NCI-H82 treated with DMSO at 0.1 percent for 48 hours (cell line): ENCODE data around the gene SMKR1.
"Not testable (repeated sequence)": the region's sequence is repeated elsewhere in the genome, so short reads cannot be mapped to it uniquely, and the experiment has no call there.

ENCODE experiments used
- DNase-seq: peaks from one replicate; lab custom pipeline; 2025; ENCODE audit not compliant: unreplicated experiment; lab: John Stamatoyannopoulos, UW

Gene SMKR1

GRCh38 chr7:129481376-129481775, 21.0 kb upstream of the SMKR1 start:
- DNase-seq = not testable (repeated sequence)

DNA sequence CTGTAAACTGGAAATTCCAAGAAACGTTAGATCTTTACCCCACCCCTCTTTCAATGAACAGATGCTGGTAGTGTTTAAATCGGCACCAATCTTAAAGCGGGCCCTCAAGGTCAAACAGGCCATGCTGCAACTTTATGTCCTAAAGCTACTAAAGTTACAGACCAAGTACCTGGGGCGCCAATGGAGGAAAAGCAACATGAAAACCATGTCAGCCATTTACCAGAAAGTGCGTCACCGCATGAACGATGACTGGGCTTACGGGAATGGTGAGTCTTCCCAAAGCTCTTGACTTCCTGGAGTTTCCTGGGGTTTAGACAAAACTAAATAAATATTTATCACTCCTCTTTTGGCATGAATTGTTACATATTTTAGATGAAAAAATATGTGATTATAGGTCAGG, 19.6 kb upstream of the SMKR1 start:
- no peak for DNase-seq

DNA sequence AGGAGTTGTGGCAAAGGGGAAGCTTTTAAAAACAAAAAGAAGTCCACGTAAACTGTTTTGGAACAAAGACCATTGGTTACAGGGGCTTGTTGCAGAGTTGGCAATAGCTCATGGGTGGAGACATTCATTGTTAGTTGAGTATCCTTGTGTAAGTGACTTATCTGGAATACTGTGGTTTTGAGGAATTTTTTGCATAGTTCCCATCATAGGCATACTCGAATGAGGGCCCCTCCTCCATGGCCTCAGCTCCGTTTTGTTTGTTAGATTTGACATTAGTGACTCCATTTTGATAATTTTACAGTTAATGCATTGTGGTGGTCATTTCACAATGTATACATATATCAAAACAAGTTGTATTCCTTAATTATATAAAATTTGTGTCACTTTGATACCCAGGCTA, 12.8 kb upstream of the SMKR1 start:
- DNase-seq = no peak

GRCh38 chr7:129492391-129492790, 9.9 kb upstream of the SMKR1 start:
- no peak for DNase-seq

DNA sequence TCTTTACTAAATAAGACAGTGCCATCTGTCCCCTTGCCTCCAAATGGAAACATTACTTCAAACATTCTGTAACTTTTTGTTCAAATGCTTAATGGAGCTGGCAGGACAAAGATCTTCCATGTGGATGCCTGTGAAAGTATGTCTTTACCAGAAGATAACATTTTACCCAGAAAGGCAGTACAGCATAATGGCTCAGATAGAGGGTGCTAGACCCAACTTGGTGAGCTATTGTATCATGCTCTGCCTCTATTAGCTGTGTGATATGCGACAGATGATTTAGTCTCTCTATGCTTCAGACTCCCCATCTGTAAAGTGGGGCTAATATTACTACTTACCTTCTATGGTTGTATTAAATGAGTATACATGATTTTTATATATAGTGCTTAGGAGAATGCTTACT, 8.8 kb upstream of the SMKR1 start:
- no peak for DNase-seq

DNA sequence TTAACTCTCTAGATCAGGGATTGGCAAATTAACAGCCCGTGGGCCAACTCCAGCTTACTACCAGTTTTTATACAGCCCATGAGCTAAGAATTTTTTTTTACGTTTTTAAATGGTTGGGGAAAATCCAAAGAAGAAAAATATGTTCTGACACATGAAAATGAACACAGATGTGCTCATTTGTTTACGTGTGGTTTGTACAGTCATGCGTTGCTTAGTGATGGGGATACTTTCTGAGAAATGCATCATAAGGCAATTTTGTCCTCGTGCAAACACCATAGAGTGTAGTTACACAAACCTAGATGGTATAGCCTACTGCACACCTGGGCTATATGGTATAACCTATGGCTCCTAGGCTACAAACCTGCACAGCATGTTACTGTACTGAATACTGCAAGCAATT, 8.3 kb upstream of the SMKR1 start:
- DNase-seq = no peak

DNA sequence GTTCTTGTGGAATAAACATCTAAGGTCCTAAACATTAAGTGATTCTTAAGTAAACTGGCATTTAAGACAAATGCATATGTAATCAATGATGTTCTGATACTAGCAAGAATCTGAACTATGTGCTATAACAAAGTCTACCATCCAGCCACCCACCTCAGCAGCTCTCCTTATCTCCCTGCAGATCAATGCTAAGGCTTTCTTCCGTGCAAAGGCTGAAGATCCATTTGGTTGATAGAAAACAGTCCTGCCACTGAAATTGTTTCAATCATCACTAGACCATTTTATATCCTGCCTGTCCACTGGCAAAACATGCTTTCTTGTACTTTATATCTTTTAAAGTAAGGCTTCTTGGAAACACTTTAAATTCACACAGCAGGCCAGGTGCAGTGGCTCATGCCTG, 6.3 kb upstream of the SMKR1 start:
- DNase-seq = no peak

- no peak for DNase-seq
Measured at GRCh38 chr7:129496653-129497052, 5.7 kb upstream of the SMKR1 start.

DNA sequence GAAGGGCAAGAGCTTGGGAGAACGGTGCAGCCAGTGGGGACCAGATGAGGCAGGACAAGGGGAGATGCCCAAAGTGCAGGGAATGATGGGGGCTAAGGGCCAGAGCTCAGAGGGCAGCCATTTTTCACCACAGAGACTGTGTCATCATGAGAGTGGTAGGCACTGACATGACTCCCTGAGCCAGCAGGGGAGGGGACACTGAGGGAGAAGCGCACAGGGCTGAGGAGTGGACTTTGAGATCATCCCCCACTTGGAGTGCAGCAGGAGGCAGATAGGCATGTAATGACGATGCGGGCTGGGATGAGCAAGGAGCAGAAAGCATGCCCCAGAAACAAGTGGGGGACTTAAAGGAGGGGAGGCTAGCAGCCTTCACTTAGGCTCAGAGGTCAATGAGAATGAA, 5.2 kb upstream of the SMKR1 start:
- no peak for DNase-seq

DNA sequence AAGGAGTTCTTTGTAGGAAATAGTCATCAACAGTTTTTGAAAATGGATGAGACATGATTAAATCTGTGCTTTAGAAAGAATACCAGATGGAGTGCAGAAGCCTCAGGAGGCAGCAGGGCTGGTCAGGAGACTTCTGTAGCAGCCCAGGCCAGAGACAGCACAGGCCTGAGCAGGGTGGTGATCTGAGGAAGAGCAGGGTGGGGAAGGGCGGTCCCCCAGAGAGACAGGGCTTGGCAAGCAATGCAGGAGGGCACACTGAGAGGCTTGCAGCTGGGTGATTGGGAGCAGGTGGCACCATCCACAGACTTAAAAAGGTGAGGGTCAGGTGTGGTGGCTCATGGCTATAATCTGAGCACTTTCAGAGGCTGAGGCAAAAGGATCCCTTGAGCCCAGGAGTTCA, 4.3 kb upstream of the SMKR1 start:
- no peak for DNase-seq

DNA sequence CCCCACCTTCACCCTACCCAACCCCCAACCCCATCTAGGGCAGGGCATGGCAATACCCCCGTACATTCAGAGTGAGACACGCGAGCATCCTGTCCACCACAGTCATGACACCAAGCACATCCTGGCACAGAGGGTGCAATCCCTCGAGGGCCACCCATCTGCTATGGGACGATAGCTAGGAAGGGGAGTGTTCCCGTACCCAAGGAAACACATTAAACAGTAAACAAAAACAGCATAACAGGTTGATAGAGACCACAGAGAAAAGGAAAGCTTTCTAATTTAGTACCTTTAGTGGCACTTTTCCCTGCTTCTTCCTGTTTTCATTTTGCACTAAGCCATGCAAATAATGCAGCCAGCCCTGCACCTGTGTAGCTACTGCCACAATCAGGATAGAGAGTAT, 2.3 kb upstream of the SMKR1 start:
- no peak for DNase-seq

- DNase-seq = no peak
Measured at GRCh38 chr7:129502708-129503685, 666 bp downstream of the SMKR1 start.

DNA sequence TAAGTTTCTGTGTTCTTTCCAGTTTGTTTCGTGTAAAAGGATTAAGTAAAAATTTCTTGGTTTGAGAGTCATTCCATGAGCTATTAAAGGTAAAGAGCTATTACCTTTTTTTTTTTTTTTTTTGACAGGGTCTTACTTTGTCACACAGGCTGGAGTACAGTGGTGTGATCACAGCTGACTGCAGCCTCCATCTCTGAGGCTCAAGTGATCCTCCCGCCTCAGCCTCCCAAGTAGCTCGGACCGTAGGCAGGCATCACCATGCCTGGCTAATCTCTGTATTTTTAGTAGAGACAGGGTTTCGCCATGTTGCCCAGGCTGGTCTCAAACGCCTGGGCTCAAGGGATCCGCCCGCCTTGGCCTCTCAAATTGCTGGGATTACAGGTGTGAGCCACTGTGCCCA, 1.4 kb downstream of the SMKR1 start:
- DNase-seq = no peak

DNA sequence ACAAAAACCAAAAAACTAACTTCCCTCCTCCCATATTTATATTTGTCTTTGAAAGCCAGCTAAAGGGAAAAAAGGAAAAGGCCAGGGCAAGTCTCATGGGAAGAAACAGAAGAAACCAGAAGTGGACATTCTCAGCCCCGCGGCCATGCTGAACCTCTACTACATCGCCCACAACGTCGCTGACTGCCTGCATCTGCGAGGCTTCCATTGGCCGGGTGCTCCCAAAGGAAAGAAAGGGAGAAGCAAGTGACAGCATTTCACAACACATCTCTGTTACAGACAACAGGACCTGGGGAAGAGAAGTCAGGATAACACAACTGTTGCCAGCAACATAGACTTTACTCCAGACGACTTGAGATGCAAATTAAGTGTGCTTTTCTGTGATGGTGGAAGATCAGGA, 9.9 kb downstream of the SMKR1 start:
- no peak for DNase-seq

- no peak for DNase-seq
Measured at GRCh38 chr7:129513546-129513945, 11.2 kb downstream of the SMKR1 start.

DNA sequence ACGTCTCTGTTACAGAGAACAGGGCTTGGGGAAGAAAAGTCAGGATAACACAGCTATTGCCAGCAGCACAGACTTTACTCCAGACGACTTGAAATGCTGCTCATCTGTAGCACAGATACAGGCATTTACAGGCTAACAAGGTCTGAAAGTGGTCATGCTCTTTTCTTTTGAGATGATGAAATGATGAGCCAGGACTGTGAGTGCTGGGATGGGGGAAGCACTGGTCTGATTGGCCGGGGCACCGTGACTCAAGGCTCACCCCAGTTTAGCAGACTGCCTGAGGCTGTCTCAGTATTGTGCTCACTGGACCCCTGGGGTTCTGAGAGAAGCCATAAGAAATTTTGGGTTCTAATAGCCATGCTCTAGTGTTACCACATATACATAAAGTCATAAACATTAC, 12.4 kb downstream of the SMKR1 start:
- no peak for DNase-seq

DNA sequence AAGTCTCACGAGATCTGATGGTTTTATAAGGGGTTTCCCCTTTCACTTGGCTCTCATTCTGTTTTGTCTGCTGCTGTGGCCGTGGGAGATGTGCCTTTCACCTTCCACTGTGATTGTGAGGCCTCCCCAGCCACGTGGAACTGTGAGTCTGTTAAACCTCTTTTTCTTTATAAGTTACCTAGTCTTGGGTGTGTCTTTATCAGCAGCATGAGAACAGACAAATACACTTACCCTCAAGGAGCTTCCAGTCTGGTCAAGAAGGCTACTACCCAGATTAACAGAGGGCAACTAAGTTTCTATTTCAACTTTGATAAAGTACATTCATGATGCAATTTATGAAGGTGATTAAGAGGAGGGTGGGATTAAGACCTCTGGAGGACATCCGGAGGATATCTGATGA, 13.1 kb downstream of the SMKR1 start:
- DNase-seq = no peak

- no peak for DNase-seq
Measured at GRCh38 chr7:129517931-129518330, 15.6 kb downstream of the SMKR1 start.

GRCh38 chr7:129519464-129519863, 17.1 kb downstream of the SMKR1 start:
- DNase-seq = no peak

DNA sequence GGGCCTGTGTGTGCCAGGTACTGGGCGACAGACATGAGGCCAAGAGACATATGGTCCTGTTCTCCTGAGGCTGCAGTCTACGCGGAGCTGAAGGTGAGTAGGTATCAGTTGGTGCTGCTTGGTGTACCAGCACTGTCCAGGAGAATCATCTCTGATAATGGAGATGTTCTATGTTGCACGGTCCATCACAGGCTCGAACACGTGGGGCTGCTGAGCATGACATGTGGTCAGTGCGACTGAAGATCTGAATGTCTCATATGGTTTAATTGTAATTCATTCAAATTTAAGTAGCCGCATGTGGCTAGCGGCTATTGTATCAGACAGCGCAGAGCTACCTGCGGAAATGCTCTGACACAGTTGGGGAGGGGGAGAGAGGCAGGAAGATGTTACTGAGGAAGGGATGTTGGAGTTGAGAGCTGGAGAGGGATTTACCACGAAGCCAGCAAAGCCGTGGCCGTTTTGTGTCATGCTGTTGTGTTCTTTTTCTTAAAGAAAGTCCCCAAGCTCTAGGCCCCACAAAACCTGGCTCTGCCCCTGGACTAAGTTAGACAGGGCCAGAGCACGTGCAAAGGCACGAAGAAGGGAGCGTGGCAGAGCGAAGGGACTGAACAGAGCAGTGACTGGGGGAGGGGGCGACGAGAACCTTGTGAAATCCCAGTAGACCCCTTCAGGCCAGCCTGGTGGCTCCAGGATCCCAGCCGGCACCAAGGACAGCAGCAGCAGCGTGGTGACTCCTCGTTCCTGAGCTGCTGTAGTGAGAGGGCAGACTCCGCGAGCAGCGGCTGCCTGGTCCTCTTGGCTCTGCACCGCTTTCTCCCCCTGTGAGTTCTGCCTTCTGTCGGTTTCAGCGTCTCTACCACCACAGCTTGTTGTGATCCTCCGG, 20.0 kb downstream of the SMKR1 start:
- DNase-seq = no peak

GRCh38 chr7:129522971-129523340, 20.6 kb downstream of the SMKR1 start:
- no peak for DNase-seq

GRCh38 chr7:129523924-129524323, 21.6 kb downstream of the SMKR1 start:
- no peak for DNase-seq
